Urinary bladder (tissue), 4 donors: ENCODE measurements around the gene NRCAM. TPM values are rescaled to one million over a fixed set of nuclear protein-coding genes. Genes with fewer than 3 reads are reported as not detected.

Source experiments
- DNase-seq: peaks from one replicate; pipeline ENCODE4 v3.0.0-alpha.2; 2015; ENCODE audit errors: extremely low spot score
- H3K27ac ChIP-seq: one replicate; pipeline ENCODE4 v1.5.1; 2013; ENCODE audit warnings: low read depth, mild to moderate bottlenecking, moderate library complexity
- H3K36me3 ChIP-seq: one replicate; pipeline ENCODE4 v1.6.1; 2013; ENCODE audit warnings: mild to moderate bottlenecking, moderate library complexity; ENCODE audit not compliant: insufficient read depth
- H3K4me1 ChIP-seq: one replicate; pipeline ENCODE4 v1.6.1; 2013; ENCODE audit warnings: mild to moderate bottlenecking, moderate library complexity; ENCODE audit not compliant: insufficient read depth
- H3K4me3 ChIP-seq: one replicate; pipeline ENCODE4 v1.5.1; 2013; ENCODE audit warnings: low read depth, low read length
- WGBS: extraction: QIAGEN DNeasy Blood & Tissue Kit; methylation state at CpG from one replicate; pipeline ENCODE4 v1.1.7; 2013; 5-methylcytosine and 5-hydroxymethylcytosine counted together
- polyA plus RNA-seq: library from polyadenylated mRNA; stranded (reverse); fragments of 200-250 nt; gene quantifications from one replicate; pipeline ENCODE4 v1.2.3, GENCODE V29; 2013
- total RNA-seq: library from RNA; depleted of rRNA; stranded (reverse); fragments of >200 nt; gene quantifications from one replicate; pipeline ENCODE4 v1.2.3, GENCODE V29; 2014
- donor health status: healthy with polysubstance abuse.
- donor health status: healthy.

NRCAM gene
- total and polyA plus RNA-seq, 2 donors: 2.0 to 9.7 TPM

DNA sequence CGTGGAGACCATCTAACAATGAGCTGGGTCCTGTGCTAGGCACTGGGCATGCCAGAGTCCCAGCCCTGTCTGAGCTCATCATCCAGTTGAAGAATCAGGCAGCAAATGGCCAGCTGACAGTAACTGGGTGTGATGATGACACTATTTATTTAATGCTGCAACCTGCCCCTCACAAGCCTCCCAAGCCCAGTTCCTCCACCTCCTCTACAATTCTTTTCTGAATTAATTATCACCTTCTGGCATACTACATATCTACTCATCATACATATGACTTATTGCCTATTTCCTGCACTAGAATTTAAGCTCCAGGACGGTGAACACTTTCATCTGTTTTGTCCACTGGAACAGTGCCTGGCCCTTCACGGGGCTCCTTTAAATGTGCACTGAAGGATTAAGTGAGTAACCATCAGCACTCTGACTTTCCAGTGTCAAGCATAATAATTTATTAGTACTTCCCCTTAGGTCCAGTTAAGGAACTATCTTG, 229.4 kb downstream of the NRCAM start:
- no peaks in the 10 kb centered on the region for H3K4me1 ChIP-seq
- no peak for DNase-seq
- no peak overlapping the region for H3K4me3 ChIP-seq
- H3K36me3 ChIP-seq: no peaks in the 10 kb centered on the region
- 42% methylated on average over 3 of the region's 3 CpGs for WGBS
- H3K27ac ChIP-seq: no peak overlapping the region

DNA sequence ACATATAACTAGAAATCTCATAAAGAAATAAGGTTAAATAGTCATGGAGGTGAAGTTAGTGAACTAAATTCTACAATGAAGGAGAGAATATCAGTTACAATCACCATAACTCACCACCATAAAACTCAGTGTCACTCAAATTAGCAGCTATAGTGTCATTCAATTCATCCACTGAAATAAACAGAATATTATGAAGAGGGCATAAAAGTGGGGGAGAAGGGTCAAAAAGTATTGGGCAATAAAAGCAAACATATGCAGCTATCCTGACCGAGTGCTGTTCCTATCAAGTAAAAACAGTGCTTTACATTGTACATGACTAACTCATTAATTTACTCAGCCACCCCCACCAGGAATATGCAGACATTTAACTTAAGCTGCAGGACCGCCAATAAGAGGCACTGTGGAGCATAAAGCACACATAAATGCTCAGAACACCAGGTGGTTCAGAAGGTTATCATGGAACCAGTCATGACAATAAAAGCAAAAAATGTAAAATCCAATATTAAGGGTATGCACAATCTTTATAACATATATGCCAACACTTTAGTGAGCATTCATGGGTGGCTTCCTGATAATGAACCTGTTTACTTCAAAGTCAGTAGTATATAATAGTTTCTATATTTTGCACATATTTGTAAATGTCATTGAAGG, 230.6 kb downstream of the NRCAM start:
- 74% methylated on average over 2 of the region's 2 CpGs for WGBS
- Histone ChIP-seq H3K4me3 (no peak overlapping the region), H3K27ac (no peak overlapping the region), H3K4me1 (no peaks in the 10 kb centered on the region), H3K36me3 (no peaks in the 10 kb centered on the region)
- no peak for DNase-seq

DNA sequence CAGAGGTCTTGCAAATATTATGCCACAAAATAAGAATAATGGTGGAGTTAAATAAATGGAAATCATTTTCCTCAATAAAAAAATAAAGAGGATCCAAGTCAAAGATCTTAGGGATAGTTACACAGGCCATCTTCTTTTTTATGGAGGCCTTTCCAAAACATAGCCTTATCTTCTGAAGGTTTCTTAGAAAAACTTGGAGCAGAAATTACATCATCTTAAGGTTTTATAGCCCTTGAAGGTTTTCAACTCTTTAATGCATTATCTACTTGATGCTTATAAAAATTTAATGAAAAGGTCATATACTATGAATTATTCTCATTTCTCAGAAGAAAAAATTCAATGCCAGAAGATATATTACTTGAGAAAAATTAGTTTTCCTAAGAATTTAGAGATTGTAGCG, 231.8 kb downstream of the NRCAM start:
- H3K36me3 ChIP-seq: no peaks in the 10 kb centered on the region
- H3K27ac ChIP-seq: no peak overlapping the region
- H3K4me1 ChIP-seq: no peaks in the 10 kb centered on the region
- no peak overlapping the region for H3K4me3 ChIP-seq
- WGBS: 98% methylated on average over 1 of the region's 1 CpG
- no peak for DNase-seq

- Histone ChIP-seq H3K4me1 (no peaks in the 10 kb centered on the region), H3K27ac (no peak overlapping the region), H3K36me3 (no peaks in the 10 kb centered on the region), H3K4me3 (no peak overlapping the region)
- no peak for DNase-seq
- 52% methylated on average over 7 of the region's 7 CpGs for WGBS
Measured at GRCh38 chr7:108222236-108222892, 233.9 kb downstream of the NRCAM start.

- no peaks in the 10 kb centered on the region for H3K4me1 ChIP-seq
- H3K27ac ChIP-seq: no peak overlapping the region
- no peaks in the 10 kb centered on the region for H3K36me3 ChIP-seq
- 84% methylated on average over 7 of the region's 7 CpGs for WGBS
- H3K4me3 ChIP-seq: no peak overlapping the region
- no peak for DNase-seq
Measured at GRCh38 chr7:108211382-108212201, 244.6 kb downstream of the NRCAM start.

- no peak overlapping the region for H3K27ac ChIP-seq
- H3K4me3 ChIP-seq: no peak overlapping the region
- DNase-seq: no peak
- 96% methylated on average over 3 of the region's 3 CpGs for WGBS
- H3K36me3 ChIP-seq: no peaks in the 10 kb centered on the region
- H3K4me1 ChIP-seq: no peaks in the 10 kb centered on the region
Measured at GRCh38 chr7:108210796-108211195, 245.4 kb downstream of the NRCAM start.

- no peak for DNase-seq
- Histone ChIP-seq H3K4me1 (no peaks in the 10 kb centered on the region), H3K36me3 (no peaks in the 10 kb centered on the region), H3K4me3 (no peak overlapping the region), H3K27ac (no peak overlapping the region)
Measured at GRCh38 chr7:108205311-108205710, 250.9 kb downstream of the NRCAM start.

- H3K36me3 ChIP-seq: no peaks in the 10 kb centered on the region
- DNase-seq: no peak
- H3K4me3 ChIP-seq: no peak overlapping the region
- H3K4me1 ChIP-seq: no peaks in the 10 kb centered on the region
- no peak overlapping the region for H3K27ac ChIP-seq
- 82% methylated on average over 8 of the region's 8 CpGs for WGBS
Measured at GRCh38 chr7:108204281-108204796, 251.9 kb downstream of the NRCAM start.

GRCh38 chr7:108203537-108203936, 252.7 kb downstream of the NRCAM start:
- H3K4me1 ChIP-seq: no peaks in the 10 kb centered on the region
- H3K4me3 ChIP-seq: no peak overlapping the region
- WGBS: 51% methylated on average over 5 of the region's 5 CpGs
- no peak overlapping the region for H3K27ac ChIP-seq
- DNase-seq: no peak
- no peaks in the 10 kb centered on the region for H3K36me3 ChIP-seq

GRCh38 chr7:108202743-108203142, 253.5 kb downstream of the NRCAM start:
- 33% methylated on average over 4 of the region's 4 CpGs for WGBS
- H3K27ac ChIP-seq: no peak overlapping the region
- no peak overlapping the region for H3K4me3 ChIP-seq
- no peak for DNase-seq
- H3K4me1 ChIP-seq: no peaks in the 10 kb centered on the region
- H3K36me3 ChIP-seq: no peaks in the 10 kb centered on the region

- no peak for DNase-seq
- 61% methylated on average over 2 of the region's 2 CpGs for WGBS
- Histone ChIP-seq H3K27ac (no peak overlapping the region), H3K4me1 (no peaks in the 10 kb centered on the region), H3K36me3 (no peaks in the 10 kb centered on the region), H3K4me3 (no peak overlapping the region)
Measured at GRCh38 chr7:108201766-108202165, 254.5 kb downstream of the NRCAM start.

DNA sequence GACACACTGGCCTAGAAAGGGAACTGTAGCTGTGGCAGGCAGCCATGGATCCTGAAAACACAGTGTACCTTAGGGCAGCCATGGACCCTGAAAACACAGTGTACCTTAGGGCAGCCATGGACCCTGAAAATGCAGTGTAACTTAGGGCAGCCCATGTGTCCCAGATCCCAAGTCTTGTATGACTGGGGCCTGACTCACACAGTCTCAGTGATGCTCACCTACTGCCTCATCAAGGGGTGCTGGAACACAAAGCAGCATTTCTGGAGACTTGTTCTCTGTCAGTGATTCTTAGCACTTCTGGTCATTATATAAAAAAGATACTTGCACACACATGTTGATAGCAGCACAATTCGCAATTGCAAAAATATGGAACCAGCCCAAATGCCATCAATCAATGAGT, 255.9 kb downstream of the NRCAM start:
- H3K4me3 ChIP-seq: no peak overlapping the region
- DNase-seq: no peak
- H3K27ac ChIP-seq: no peak overlapping the region
- 89% methylated on average over 1 of the region's 1 CpG for WGBS
- no peaks in the 10 kb centered on the region for H3K4me1 ChIP-seq
- no peaks in the 10 kb centered on the region for H3K36me3 ChIP-seq

DNA sequence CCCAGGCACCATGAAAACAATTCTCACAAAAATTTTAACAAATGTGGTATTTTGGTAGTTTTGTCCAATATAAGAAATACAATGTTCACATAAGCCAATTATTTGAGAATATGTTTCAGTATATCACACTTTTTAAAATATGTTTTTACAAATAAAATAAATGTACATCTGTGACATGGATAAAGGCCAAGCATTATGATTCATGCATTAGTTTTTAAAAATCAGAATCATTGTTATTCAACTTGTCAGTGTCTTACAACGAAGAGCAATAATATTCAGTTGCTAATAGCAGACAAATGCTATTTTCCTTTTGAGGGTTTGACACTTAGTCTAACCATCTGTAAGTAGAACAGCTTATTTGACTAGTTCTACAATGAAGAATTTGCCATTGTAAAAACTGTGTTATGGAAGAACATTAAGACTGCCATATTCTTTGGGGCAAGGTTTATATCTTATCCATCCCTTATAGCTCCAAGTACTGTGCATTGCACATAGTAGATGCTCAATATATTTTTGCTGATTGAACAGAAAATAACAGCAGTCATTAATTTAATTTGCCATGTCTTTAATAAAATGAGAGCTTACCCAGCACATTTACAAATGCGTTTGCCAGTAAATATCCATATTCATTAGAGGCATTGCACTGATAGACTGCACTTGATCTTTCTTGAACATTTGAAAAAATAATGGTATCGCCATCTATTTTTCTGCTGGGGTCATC, 258.7 kb downstream of the NRCAM start:
- Histone ChIP-seq H3K4me1 (no peaks in the 10 kb centered on the region), H3K36me3 (no peaks in the 10 kb centered on the region), H3K27ac (no peak overlapping the region), H3K4me3 (no peak overlapping the region)
- no peak for DNase-seq
- WGBS: 85% methylated on average over 3 of the region's 3 CpGs
